Suprapubic skin (tissue), 4 donors: ENCODE results near the gene CHAF1A.

Experiments used
- CTCF ChIP-seq, 2 donors: fragments of 200-600 bp in 1 of 2; fragments of 450-650 bp in 1 of 2; sonication (generic) in 1 of 2; IDR thresholded peaks; one replicate each; pipeline ENCODE4 v1.5.1; 2016 to 2019; ENCODE audit warnings: antibody characterized with exemption in 2 of 2, mild to moderate bottlenecking in 1 of 2, moderate library complexity in 1 of 2
- POLR2A ChIP-seq, 2 donors: fragments of 450-650 bp; IDR thresholded peaks; one replicate each; pipeline ENCODE4 v1.6.1; 2017; ENCODE audit warnings: antibody characterized with exemption in 2 of 2, mild to moderate bottlenecking in 2 of 2, moderate library complexity in 2 of 2
- POLR2AphosphoS5 ChIP-seq, 3 donors: sonication (generic); formaldehyde crosslinking; IDR thresholded peaks; one replicate each; pipeline ENCODE4 v1.6.1; 2017; ENCODE audit warnings: antibody characterized with exemption in 3 of 3

- TF ChIP-seq CTCF (IDR thresholded peaks at IDR 0.05) (no peak), POLR2AphosphoS5 (IDR thresholded peaks at IDR 0.05) (no peak), POLR2A (IDR thresholded peaks at IDR 0.05) (no peak)
Observed at GRCh38 chr19:4367781-4368127, 34.7 kb upstream of the CHAF1A start.
